HEK293T (cell line): ENCODE measurements around the gene SPRYD3.

Experiments
- BHLHE40 ChIP-seq: fragments of 450-650 bp; IDR thresholded peaks from 2 replicates; pipeline ENCODE4 v1.6.1; 2016; ENCODE audit warnings: mild to moderate bottlenecking, moderate library complexity, borderline replicate concordance
- FOXK2 ChIP-seq: fragments of 450-650 bp; IDR thresholded peaks from 2 replicates; pipeline ENCODE4 v1.6.1; 2016; ENCODE audit warnings: mild to moderate bottlenecking
- FOXM1 ChIP-seq: fragments of 450-650 bp; IDR thresholded peaks from 2 replicates; pipeline ENCODE4 v1.6.1; 2017; ENCODE audit warnings: mild to moderate bottlenecking, borderline replicate concordance
- TF ChIP-seq, protein P1 (sequence below): fragments of 450-650 bp; IDR thresholded peaks from 2 replicates; pipeline ENCODE4 v1.6.1; 2016

DNA sequence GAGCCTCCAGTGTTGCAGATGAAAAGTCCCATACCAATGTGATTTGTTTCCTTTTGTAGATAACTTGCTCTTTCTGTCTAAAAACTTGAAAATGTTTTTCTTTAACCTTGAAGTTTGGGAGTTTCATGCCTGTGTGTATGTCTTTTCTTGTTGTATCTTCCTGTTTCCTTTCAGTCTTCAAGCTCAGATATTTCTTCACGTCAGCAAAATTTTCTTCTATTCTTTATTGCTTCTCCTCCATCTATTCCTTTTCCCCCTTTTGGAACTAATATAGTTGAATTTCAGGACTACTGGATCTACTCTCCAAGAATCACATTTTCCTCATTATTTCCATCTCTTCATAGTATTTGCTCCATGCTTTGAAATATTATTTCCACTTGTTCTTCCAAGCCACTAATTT is 48.0 kb upstream of the SPRYD3 start:
- TF ChIP-seq FOXM1 (no peak), FOXK2 (no peak), BHLHE40 (no peak)
- TF ChIP-seq, protein P1, sequence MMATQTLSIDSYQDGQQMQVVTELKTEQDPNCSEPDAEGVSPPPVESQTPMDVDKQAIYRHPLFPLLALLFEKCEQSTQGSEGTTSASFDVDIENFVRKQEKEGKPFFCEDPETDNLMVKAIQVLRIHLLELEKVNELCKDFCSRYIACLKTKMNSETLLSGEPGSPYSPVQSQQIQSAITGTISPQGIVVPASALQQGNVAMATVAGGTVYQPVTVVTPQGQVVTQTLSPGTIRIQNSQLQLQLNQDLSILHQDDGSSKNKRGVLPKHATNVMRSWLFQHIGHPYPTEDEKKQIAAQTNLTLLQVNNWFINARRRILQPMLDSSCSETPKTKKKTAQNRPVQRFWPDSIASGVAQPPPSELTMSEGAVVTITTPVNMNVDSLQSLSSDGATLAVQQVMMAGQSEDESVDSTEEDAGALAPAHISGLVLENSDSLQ = no peak
